HCT116 (cell line): Measurements from ENCODE around the gene RELB. TPM values are rescaled to one million over a fixed set of nuclear protein-coding genes. Genes with fewer than 3 reads are reported as not detected.

Source experiments
- ATAC-seq: fragments of 200-7000 bp; cut with Tn5 transposase; 2 replicates; pipeline ENCODE4 v1.9.1; 2020; ENCODE audit warnings: mild to moderate bottlenecking, moderate library complexity
- BruUV-seq: library from RNA; stranded (reverse); fragments of 400-500 nt; replicated peaks from 2 replicates; lab custom pipeline; 2021; lab: Mats Ljungman, UMichigan
- CTCF ChIA-PET: fragments of 300-600 bp; sonication (Branson Sonifier 250); formaldehyde crosslinking; loops from one replicate; lab custom pipeline; 2021; ENCODE audit warnings: antibody characterized with exemption; lab: Charles Lee
- POLR2A ChIA-PET: fragments of 300-600, 350-600 bp; sonication (Branson Sonifier 250); formaldehyde crosslinking; loops from one replicate; lab custom pipeline; 2021; ENCODE audit warnings: antibody characterized with exemption; lab: Charles Lee
- RAD21 ChIA-PET, 2 experiments: fragments of 300-600 bp; sonication (Branson Sonifier 250); formaldehyde crosslinking; loops; one replicate each; lab custom pipeline; 2023; ENCODE audit warnings: low total read pairs in 2 of 2; ENCODE audit not compliant: uncharacterized antibody in 2 of 2, unreplicated experiment in 2 of 2, low non-redundant PET in 1 of 2; lab: Charles Lee
- DNase-seq: peaks from one replicate; pipeline ENCODE4 v3.0.0-alpha.2; 2010; ENCODE audit warnings: low read depth, low spot score
- H2AFZ ChIP-seq: fragments of 200-600 bp; shearing (Covaris generic), sonication (generic); 2 replicates; pipeline ENCODE4 v1.6.1; 2017; ENCODE audit warnings: low read depth, mixed run types, mixed read lengths, antibody characterized with exemption, low read length; ENCODE audit not compliant: poor library complexity, severe bottlenecking
- H3K27ac ChIP-seq: 2 replicates; pipeline ENCODE4 v1.5.1; 2012; ENCODE audit warnings: low read depth, low read length
- H3K27me3 ChIP-seq: fragments of 200-600 bp; sonication (generic); 2 replicates; pipeline ENCODE4 v1.6.1; 2016; ENCODE audit warnings: mixed run types, low read length, mixed read lengths; ENCODE audit not compliant: insufficient read depth
- H3K36me3 ChIP-seq, 2 experiments: fragments of 200-500 bp in 1 of 2; fragments of 200-600 bp in 1 of 2; sonication (Bioruptor generic) in 1 of 2; sonication (generic) in 1 of 2; 2 replicates each; pipeline versions ENCODE4 v1.5.1 to v1.6.1; 2014 to 2016; ENCODE audit warnings: low read length in 2 of 2, inconsistent platforms in 1 of 2, mixed read lengths in 1 of 2, mixed run types in 1 of 2; ENCODE audit not compliant: insufficient read depth in 2 of 2, control insufficient read depth in 1 of 2
- H3K4me1 ChIP-seq, 2 experiments: fragments of 200-600 bp in 1 of 2; sonication (generic) in 1 of 2; 2 replicates each; pipeline versions ENCODE4 v1.5.1 to v1.6.1; 2012 to 2017; ENCODE audit warnings: low read length in 2 of 2, inconsistent platforms in 1 of 2, mild to moderate bottlenecking in 1 of 2, mixed read lengths in 1 of 2, mixed run types in 1 of 2, moderate library complexity in 1 of 2; ENCODE audit not compliant: insufficient read depth in 2 of 2, control insufficient read depth in 1 of 2
- H3K4me2 ChIP-seq: fragments of 200-600 bp; sonication (generic); 2 replicates; pipeline ENCODE4 v1.6.1; 2017; ENCODE audit warnings: mixed run types, low read length, mixed read lengths
- H3K4me3 ChIP-seq, 2 experiments: fragments of 200-600 bp in 1 of 2; sonication (generic) in 1 of 2; replicated peaks in 1 of 2; 2 replicates each; pipeline ENCODE4 v1.5.1; 2011 to 2016; ENCODE audit warnings: low read length in 2 of 2, control low read depth in 1 of 2, low read depth in 1 of 2, mild to moderate bottlenecking in 1 of 2, mixed read lengths in 1 of 2, mixed run types in 1 of 2
- H3K79me2 ChIP-seq: fragments of 200-600 bp; sonication (generic); 2 replicates; pipeline ENCODE4 v1.6.1; 2017; ENCODE audit warnings: mild to moderate bottlenecking, mixed run types, low read length, moderate library complexity, mixed read lengths; ENCODE audit not compliant: insufficient read depth
- H3K9ac ChIP-seq: fragments of 200-600 bp; sonication (generic); 2 replicates; pipeline ENCODE4 v1.6.1; 2016; ENCODE audit warnings: low read length, mixed read lengths
- H3K9me2 ChIP-seq: fragments of 200-600 bp; sonication (generic), shearing (Covaris generic); 2 replicates; pipeline ENCODE4 v1.6.1; 2017; ENCODE audit warnings: mixed run types, mild to moderate bottlenecking, moderate library complexity; ENCODE audit not compliant: insufficient read depth
- H3K9me3 ChIP-seq, 2 experiments: fragments of 200-500 bp in 1 of 2; fragments of 200-600 bp in 1 of 2; sonication (Bioruptor generic) in 1 of 2; sonication (generic) in 1 of 2; 2 replicates each; pipeline ENCODE4 v1.6.1; 2014 to 2017; ENCODE audit warnings: low read length in 2 of 2, mixed read lengths in 2 of 2, inconsistent platforms in 1 of 2, low read depth in 1 of 2, mild to moderate bottlenecking in 1 of 2, mixed run types in 1 of 2, moderate library complexity in 1 of 2; ENCODE audit not compliant: control insufficient read depth in 1 of 2, insufficient read depth in 1 of 2
- H4K20me1 ChIP-seq: fragments of 200-600 bp; sonication (generic), shearing (Covaris generic); 2 replicates; pipeline ENCODE4 v1.6.1; 2017; ENCODE audit warnings: mixed run types, mild to moderate bottlenecking, moderate library complexity; ENCODE audit not compliant: insufficient read depth
- CEBPB ChIP-seq: IDR thresholded peaks from 2 replicates; pipeline ENCODE4 v1.6.1; 2012; ENCODE audit warnings: low read depth
- EGR1 ChIP-seq: IDR thresholded peaks from 2 replicates; pipeline ENCODE4 v1.6.1; 2012; ENCODE audit warnings: low read depth
- ELF1 ChIP-seq: IDR thresholded peaks from 2 replicates; pipeline ENCODE4 v1.6.1; 2012; ENCODE audit warnings: low read depth, borderline replicate concordance
- EZH2 ChIP-seq: fragments of 200-600 bp; sonication (generic); IDR thresholded peaks from 2 replicates; pipeline ENCODE4 v1.6.1; 2017; ENCODE audit warnings: antibody characterized with exemption, mixed run types
- EZH2phosphoT487 ChIP-seq: fragments of 200-600 bp; IDR thresholded peaks from 2 replicates; pipeline ENCODE4 v1.6.1; 2018; ENCODE audit warnings: antibody characterized with exemption, borderline replicate concordance
- FOSL1 ChIP-seq: IDR thresholded peaks from 2 replicates; pipeline ENCODE4 v1.6.1; 2012; ENCODE audit warnings: low read depth
- JUND ChIP-seq: IDR thresholded peaks from 2 replicates; pipeline ENCODE4 v1.6.1; 2012
- POLR2A ChIP-seq: IDR thresholded peaks from 2 replicates; pipeline ENCODE4 v1.7.0; 2011; ENCODE audit warnings: borderline replicate concordance; ENCODE audit not compliant: insufficient read depth, insufficient read length; ENCODE audit errors: extremely low read depth
- POLR2AphosphoS5 ChIP-seq: IDR thresholded peaks from 2 replicates; pipeline ENCODE4 v1.6.1; 2011; ENCODE audit warnings: mild to moderate bottlenecking, low read depth, low read length, moderate library complexity
- RAD21 ChIP-seq: IDR thresholded peaks from 2 replicates; pipeline ENCODE4 v1.6.1; 2012; ENCODE audit warnings: low read depth, mild to moderate bottlenecking
- SIN3A ChIP-seq: IDR thresholded peaks from 2 replicates; pipeline ENCODE4 v1.6.1; 2012; ENCODE audit warnings: low read depth
- SRF ChIP-seq: IDR thresholded peaks from 2 replicates; pipeline ENCODE4 v1.6.1; 2012; ENCODE audit warnings: low read depth
- TCF7L2 ChIP-seq: IDR thresholded peaks from 2 replicates; pipeline ENCODE4 v1.7.0; 2011; ENCODE audit warnings: borderline replicate concordance, inconsistent platforms; ENCODE audit not compliant: insufficient read depth, insufficient read length; ENCODE audit errors: extremely low read depth
- YY1 ChIP-seq: IDR thresholded peaks from 2 replicates; pipeline ENCODE4 v1.6.1; 2011; ENCODE audit warnings: low read length, low read depth, moderate library complexity, mild to moderate bottlenecking; ENCODE audit not compliant: insufficient replicate concordance; ENCODE audit errors: extremely low read depth
- ZFX ChIP-seq: fragments of 450-650 bp; IDR thresholded peaks from 2 replicates; pipeline ENCODE4 v1.6.1; 2017
- ZNF274 ChIP-seq: fragments of 200-500 bp; sonication (Bioruptor generic); IDR thresholded peaks from 2 replicates; pipeline ENCODE4 v1.6.1; 2014; ENCODE audit warnings: mild to moderate bottlenecking, low read depth, low read length, inconsistent platforms
- intact Hi-C: fragments of 100-400 bp; cut with micrococcal nuclease; formaldehyde crosslinking; loops from 2 replicates; pipeline ENCODE4 v1.10.0; 2022
- total RNA-seq: library from RNA; stranded (reverse); gene quantifications from one replicate; pipeline ENCODE4 v1.2.1, GENCODE V29; 2021; ENCODE audit not compliant: unreplicated experiment
- TF ChIP-seq, protein P1 (sequence below): IDR thresholded peaks from 2 replicates; pipeline ENCODE4 v1.6.1; 2012
- TF ChIP-seq, protein P2 (sequence below): IDR thresholded peaks from 2 replicates; pipeline ENCODE4 v1.6.1; 2011; ENCODE audit warnings: mild to moderate bottlenecking, low read length, moderate library complexity; ENCODE audit not compliant: insufficient replicate concordance; ENCODE audit errors: extremely low read depth
- TF ChIP-seq, protein P3 (sequence below): IDR thresholded peaks from 2 replicates; pipeline ENCODE4 v1.6.1; 2012
- TF ChIP-seq, protein P4 (sequence below): IDR thresholded peaks from 2 replicates; pipeline ENCODE4 v1.6.1; 2012; ENCODE audit warnings: low read depth

Gene RELB
- total RNA-seq, 1 experiment from 2014 or later: 12.9 TPM

DNA sequence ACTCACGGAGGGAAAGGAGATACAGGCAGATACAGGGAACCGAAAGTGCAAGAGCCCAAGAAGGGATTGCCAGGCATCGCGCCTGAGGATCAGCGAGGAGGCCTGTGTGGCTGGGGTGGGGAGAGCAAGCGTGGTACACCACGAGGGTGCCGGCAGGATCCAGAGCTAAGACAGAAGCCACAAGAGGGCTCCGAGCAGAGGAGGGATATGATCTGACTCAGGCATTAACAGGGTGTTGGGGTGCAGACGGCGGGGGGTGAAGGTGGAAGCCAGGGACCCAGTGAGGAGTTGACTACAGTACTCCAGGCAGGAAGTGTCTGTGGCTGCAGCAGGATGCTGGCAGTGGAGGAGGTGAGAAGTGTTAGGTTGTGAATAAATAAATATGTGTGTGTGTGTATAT is 86.3 kb downstream of the RELB start:
- no peak for DNase-seq
- ChIA-PET POLR2A (no interaction called here), RAD21 (interaction anchor here in 1 of 2 experiments (0.6 kb wide), 1 partner anchor 398 kb away, joined by 3 read pairs; no protein-coding TSS in a partner anchor), CTCF (no interaction called here)
- no peak for ATAC-seq
- Histone ChIP-seq H3K36me3 (peaks cover 2 to 22% of the 10 kb centered on the region in 2 experiments; a peak in 2 of 4 replicates), H3K4me3 (no peak overlapping the region), H3K9me3 (no peaks in the 10 kb centered on the region), H3K9ac (no peak overlapping the region), H4K20me1 (no peaks in the 10 kb centered on the region), H3K27ac (no peak overlapping the region; the same call in 1 of the 2 replicates), H3K4me1 (peaks cover 4 to 26% of the 10 kb centered on the region in 2 experiments; a peak in 3 of 4 replicates), H3K27me3 (no peaks in the 10 kb centered on the region), H3K79me2 (peaks cover 56% of the 10 kb centered on the region)
- intact Hi-C loops: no loop called here
- TF ChIP-seq EGR1: no peak
- TF ChIP-seq, protein P1, sequence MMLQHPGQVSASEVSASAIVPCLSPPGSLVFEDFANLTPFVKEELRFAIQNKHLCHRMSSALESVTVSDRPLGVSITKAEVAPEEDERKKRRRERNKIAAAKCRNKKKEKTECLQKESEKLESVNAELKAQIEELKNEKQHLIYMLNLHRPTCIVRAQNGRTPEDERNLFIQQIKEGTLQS: no peak
- TF ChIP-seq, protein P2, sequence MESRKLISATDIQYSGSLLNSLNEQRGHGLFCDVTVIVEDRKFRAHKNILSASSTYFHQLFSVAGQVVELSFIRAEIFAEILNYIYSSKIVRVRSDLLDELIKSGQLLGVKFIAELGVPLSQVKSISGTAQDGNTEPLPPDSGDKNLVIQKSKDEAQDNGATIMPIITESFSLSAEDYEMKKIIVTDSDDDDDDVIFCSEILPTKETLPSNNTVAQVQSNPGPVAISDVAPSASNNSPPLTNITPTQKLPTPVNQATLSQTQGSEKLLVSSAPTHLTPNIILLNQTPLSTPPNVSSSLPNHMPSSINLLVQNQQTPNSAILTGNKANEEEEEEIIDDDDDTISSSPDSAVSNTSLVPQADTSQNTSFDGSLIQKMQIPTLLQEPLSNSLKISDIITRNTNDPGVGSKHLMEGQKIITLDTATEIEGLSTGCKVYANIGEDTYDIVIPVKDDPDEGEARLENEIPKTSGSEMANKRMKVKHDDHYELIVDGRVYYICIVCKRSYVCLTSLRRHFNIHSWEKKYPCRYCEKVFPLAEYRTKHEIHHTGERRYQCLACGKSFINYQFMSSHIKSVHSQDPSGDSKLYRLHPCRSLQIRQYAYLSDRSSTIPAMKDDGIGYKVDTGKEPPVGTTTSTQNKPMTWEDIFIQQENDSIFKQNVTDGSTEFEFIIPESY: no peak
- TF ChIP-seq, protein P3, sequence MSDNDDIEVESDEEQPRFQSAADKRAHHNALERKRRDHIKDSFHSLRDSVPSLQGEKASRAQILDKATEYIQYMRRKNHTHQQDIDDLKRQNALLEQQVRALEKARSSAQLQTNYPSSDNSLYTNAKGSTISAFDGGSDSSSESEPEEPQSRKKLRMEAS: no peak
- TF ChIP-seq SIN3A: no peak
- TF ChIP-seq ELF1: no peak
- TF ChIP-seq YY1: no peak
- no peak for TF ChIP-seq POLR2AphosphoS5
- no peak for TF ChIP-seq SRF
- TF ChIP-seq CEBPB: no peak
- no peak for TF ChIP-seq ZFX
- no peak for TF ChIP-seq RAD21
- TF ChIP-seq, protein P4, sequence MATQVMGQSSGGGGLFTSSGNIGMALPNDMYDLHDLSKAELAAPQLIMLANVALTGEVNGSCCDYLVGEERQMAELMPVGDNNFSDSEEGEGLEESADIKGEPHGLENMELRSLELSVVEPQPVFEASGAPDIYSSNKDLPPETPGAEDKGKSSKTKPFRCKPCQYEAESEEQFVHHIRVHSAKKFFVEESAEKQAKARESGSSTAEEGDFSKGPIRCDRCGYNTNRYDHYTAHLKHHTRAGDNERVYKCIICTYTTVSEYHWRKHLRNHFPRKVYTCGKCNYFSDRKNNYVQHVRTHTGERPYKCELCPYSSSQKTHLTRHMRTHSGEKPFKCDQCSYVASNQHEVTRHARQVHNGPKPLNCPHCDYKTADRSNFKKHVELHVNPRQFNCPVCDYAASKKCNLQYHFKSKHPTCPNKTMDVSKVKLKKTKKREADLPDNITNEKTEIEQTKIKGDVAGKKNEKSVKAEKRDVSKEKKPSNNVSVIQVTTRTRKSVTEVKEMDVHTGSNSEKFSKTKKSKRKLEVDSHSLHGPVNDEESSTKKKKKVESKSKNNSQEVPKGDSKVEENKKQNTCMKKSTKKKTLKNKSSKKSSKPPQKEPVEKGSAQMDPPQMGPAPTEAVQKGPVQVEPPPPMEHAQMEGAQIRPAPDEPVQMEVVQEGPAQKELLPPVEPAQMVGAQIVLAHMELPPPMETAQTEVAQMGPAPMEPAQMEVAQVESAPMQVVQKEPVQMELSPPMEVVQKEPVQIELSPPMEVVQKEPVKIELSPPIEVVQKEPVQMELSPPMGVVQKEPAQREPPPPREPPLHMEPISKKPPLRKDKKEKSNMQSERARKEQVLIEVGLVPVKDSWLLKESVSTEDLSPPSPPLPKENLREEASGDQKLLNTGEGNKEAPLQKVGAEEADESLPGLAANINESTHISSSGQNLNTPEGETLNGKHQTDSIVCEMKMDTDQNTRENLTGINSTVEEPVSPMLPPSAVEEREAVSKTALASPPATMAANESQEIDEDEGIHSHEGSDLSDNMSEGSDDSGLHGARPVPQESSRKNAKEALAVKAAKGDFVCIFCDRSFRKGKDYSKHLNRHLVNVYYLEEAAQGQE: no peak
- no peak for TF ChIP-seq ZNF274
- no peak for TF ChIP-seq EZH2phosphoT487
- no peak for TF ChIP-seq TCF7L2
- TF ChIP-seq EZH2: no peak
- no peak for TF ChIP-seq POLR2A
- TF ChIP-seq JUND: no peak
- TF ChIP-seq FOSL1: no peak
- TF ChIP-seq, all 23 proteins: peak for 0
- Histone ChIP-seq H2AFZ (no peak overlapping the region), H3K4me2 (no peak overlapping the region), H3K9me2 (no peaks in the 10 kb centered on the region)
- no TSS peak for BruUV-seq
